HepG2 (cell line): ENCODE results near the gene ADIPOR1. TPM values are rescaled to one million over a fixed set of nuclear protein-coding genes. Genes with fewer than 3 reads are reported as not detected.

Experiments used
- ARNT2 ChIP-seq: sonication (generic); formaldehyde crosslinking; IDR thresholded peaks from 2 replicates; pipeline ENCODE4 v1.8.0; 2022; ENCODE audit warnings: mild to moderate bottlenecking, low read depth, missing genetic modification reagents, moderate library complexity
- HMG20A ChIP-seq: IDR thresholded peaks from 2 replicates; pipeline ENCODE4 v1.6.1; 2016; ENCODE audit warnings: borderline replicate concordance
- IRF2 ChIP-seq: IDR thresholded peaks from 2 replicates; pipeline ENCODE4 v1.6.1; 2018; ENCODE audit warnings: missing genetic modification reagents, missing compliant biosample characterization
- KDM4B ChIP-seq: sonication (generic); formaldehyde crosslinking; IDR thresholded peaks from 2 replicates; pipeline ENCODE4 v1.4.0; 2020; ENCODE audit warnings: missing genetic modification reagents
- NFAT5 ChIP-seq: sonication (generic); formaldehyde crosslinking; IDR thresholded peaks from 2 replicates; pipeline ENCODE4 v1.4.0; 2020; ENCODE audit warnings: missing genetic modification reagents
- SNRNP70 ChIP-seq: fragments of 200-400 bp; formaldehyde crosslinking; IDR thresholded peaks from 2 replicates; pipeline ENCODE4 v1.6.1; 2017; ENCODE audit warnings: mild to moderate bottlenecking, low read depth, low read length, moderate library complexity
- TBP ChIP-seq: sonication (generic); formaldehyde crosslinking; IDR thresholded peaks from 2 replicates; pipeline ENCODE4 v1.5.0; 2020; ENCODE audit warnings: missing genetic modification reagents
- TFDP2 ChIP-seq: sonication (generic); formaldehyde crosslinking; IDR thresholded peaks from 2 replicates; pipeline ENCODE4 v1.4.0; 2020; ENCODE audit warnings: missing genetic modification reagents
- THAP9 ChIP-seq: sonication (generic); formaldehyde crosslinking; IDR thresholded peaks from 2 replicates; pipeline ENCODE4; 2020; ENCODE audit warnings: missing genetic modification reagents, mild to moderate bottlenecking, borderline replicate concordance
- ZBTB26 ChIP-seq: IDR thresholded peaks from 2 replicates; pipeline ENCODE4 v1.6.1; 2016; ENCODE audit warnings: missing compliant biosample characterization, missing genetic modification reagents, borderline replicate concordance
- ZFP90 ChIP-seq: sonication (generic); formaldehyde crosslinking; IDR thresholded peaks from 2 replicates; pipeline ENCODE4 v1.8.0; 2022; ENCODE audit warnings: missing genetic modification reagents, mild to moderate bottlenecking, inconsistent platforms, borderline replicate concordance
- ZFP91 ChIP-seq: sonication (generic); formaldehyde crosslinking; IDR thresholded peaks from 2 replicates; pipeline ENCODE4 v1.9.0; 2022; ENCODE audit warnings: missing genetic modification reagents, mild to moderate bottlenecking, borderline replicate concordance
- ZNF691 ChIP-seq: sonication (generic); formaldehyde crosslinking; IDR thresholded peaks from 2 replicates; pipeline ENCODE4 v1.4.0; 2020; ENCODE audit warnings: missing genetic modification reagents, low read depth, mild to moderate bottlenecking, borderline replicate concordance
- polyA plus RNA-seq, 8 experiments: library from polyadenylated mRNA; depleted of rRNA in 3 of 8; stranded (reverse) in 7 of 8; unstranded in 1 of 8; fragments of >200 nt; fragmentation: Illumina TruSeq in 4 of 8; extraction: Trizol in 4 of 8; gene quantifications; 2 replicates each; pipeline versions ENCODE4 v1.2.1 to v1.2.3, GENCODE V29; 2011 to 2016; ENCODE audit warnings: low read depth in 4 of 8, missing spikeins in 1 of 8, mixed read lengths in 1 of 8; ENCODE audit not compliant: insufficient read depth in 1 of 8
- total RNA-seq, 5 experiments: library from RNA; depleted of rRNA; stranded (reverse); fragments of >200 nt; fragmentation: Illumina TruSeq; extraction: Trizol; gene quantifications; 2 replicates each; pipeline ENCODE4 v1.2.3, GENCODE V29; 2016; ENCODE audit warnings: low read depth in 1 of 5

Gene ADIPOR1
- total and polyA plus RNA-seq, 2 of the 13 experiments (the other 11 are each of a cell fraction or from before 2014, with no cell fraction given), result 60.0 to 141 TPM

- peak; percentile 62; the same call in 1 of the 2 replicates for TF ChIP-seq THAP9 (CRISPR knock-in tag)
- TF ChIP-seq ZFP91 (CRISPR knock-in tag), result peak; percentile 86
- no peak for TF ChIP-seq ZFP90 (CRISPR knock-in tag)
- no peak for TF ChIP-seq HMG20A (CRISPR knock-in tag)
- TF ChIP-seq SNRNP70, result no peak
- TF ChIP-seq IRF2 (CRISPR knock-in tag), result peak; percentile 64; the same call in 1 of the 2 replicates
- peak; percentile 25; the same call in 1 of the 2 replicates for TF ChIP-seq ZNF691 (CRISPR knock-in tag)
- 0 out of 2 replicates have a peak, but pooled peaks have one; percentile 18 for TF ChIP-seq NFAT5 (CRISPR knock-in tag)
- 0 out of 2 replicates have a peak, but pooled peaks have one; percentile 46 for TF ChIP-seq KDM4B (CRISPR knock-in tag)
- TF ChIP-seq ARNT2, result peak; percentile 42; the same call in 1 of the 2 replicates
- TF ChIP-seq TBP, result no peak
- TF ChIP-seq ZBTB26 (CRISPR knock-in tag), result peak; percentile 72; the same call in 1 of the 2 replicates
- peak; percentile 65 for TF ChIP-seq TFDP2 (CRISPR knock-in tag)
Measured at GRCh38 chr1:203006948-203007871, 49.1 kb upstream of the ADIPOR1 start, which contains the start of gene TMEM183A (continued).
